WTC11 (cell line): ENCODE measurements around the gene H1-8. TPM values are rescaled to one million over a fixed set of nuclear protein-coding genes. Genes with fewer than 3 reads are reported as not detected.

Source experiments
- ATAC-seq: fragments of 200-7000 bp; cut with Tn5 transposase; 2 replicates; pipeline ENCODE4 v1.10.0; 2021; ENCODE audit warnings: mild to moderate bottlenecking, moderate library complexity
- CTCF ChIA-PET: fragments of 300-600 bp; sonication (Branson Sonifier 250); formaldehyde crosslinking; loops from one replicate; lab custom pipeline; 2021; ENCODE audit warnings: antibody characterized with exemption; lab: Charles Lee
- POLR2A ChIA-PET: fragments of 350-600 bp; sonication (Branson Sonifier 250); formaldehyde crosslinking; loops from one replicate; lab custom pipeline; 2021; ENCODE audit warnings: antibody characterized with exemption; lab: Charles Lee
- DNase-seq: peaks from one replicate; pipeline ENCODE4 v3.0.0; 2021; ENCODE audit warnings: low spot score
- H3K27ac Mint-ChIP-seq: 2 replicates; pipeline ENCODE4 v1.8.0; 2021; ENCODE audit warnings: mixed read lengths
- H3K27me3 Mint-ChIP-seq: 2 replicates; pipeline ENCODE4 v1.8.0; 2021; ENCODE audit warnings: low read depth, mild to moderate bottlenecking, moderate library complexity, mixed read lengths
- H3K36me3 Mint-ChIP-seq: 2 replicates; pipeline ENCODE4 v1.8.0; 2021; ENCODE audit warnings: mixed read lengths
- H3K4me1 Mint-ChIP-seq: 2 replicates; pipeline ENCODE4 v1.8.0; 2022; ENCODE audit warnings: mixed read lengths
- H3K4me3 Mint-ChIP-seq: 2 replicates; pipeline ENCODE4 v1.8.0; 2021; ENCODE audit warnings: mild to moderate bottlenecking, moderate library complexity, mixed read lengths
- H3K9me3 Mint-ChIP-seq: 2 replicates; pipeline ENCODE4 v1.8.0; 2021; ENCODE audit warnings: mixed read lengths
- AR ChIP-seq: fragments of 250-450 bp; sonication (Bioruptor Pico); IDR thresholded peaks from 2 replicates; pipeline ENCODE4 v1.9.0; 2021; ENCODE audit warnings: mild to moderate bottlenecking
- CREB1 ChIP-seq: sonication (generic); formaldehyde crosslinking; IDR thresholded peaks from 2 replicates; pipeline ENCODE4 v1.8.0; 2023; ENCODE audit warnings: mild to moderate bottlenecking, missing genetic modification reagents
- FOXP4 ChIP-seq: sonication (generic); formaldehyde crosslinking; IDR thresholded peaks from 2 replicates; pipeline ENCODE4 v1.8.0; 2022; ENCODE audit warnings: mild to moderate bottlenecking, missing genetic modification reagents
- GRHL2 ChIP-seq: fragments of 250-450 bp; sonication (Bioruptor Pico); IDR thresholded peaks from 2 replicates; pipeline ENCODE4 v1.8.0; 2022; ENCODE audit warnings: mild to moderate bottlenecking, moderate library complexity; ENCODE audit not compliant: insufficient replicate concordance, severe bottlenecking
- NFYB ChIP-seq: sonication (generic); formaldehyde crosslinking; conservative IDR thresholded peaks from 2 replicates; pipeline ENCODE4 v1.8.0; 2022; ENCODE audit warnings: low read depth, missing genetic modification reagents
- NR1H2 ChIP-seq: sonication (generic); formaldehyde crosslinking; IDR thresholded peaks from 2 replicates; pipeline ENCODE4 v1.9.0; 2021; ENCODE audit warnings: mild to moderate bottlenecking, moderate library complexity, missing genetic modification reagents
- NR3C1 ChIP-seq: sonication (generic); formaldehyde crosslinking; conservative IDR thresholded peaks from 2 replicates; pipeline ENCODE4 v1.8.1; 2023; ENCODE audit warnings: low read depth, mild to moderate bottlenecking, missing genetic modification reagents
- OVOL2 ChIP-seq: fragments of 250-450 bp; sonication (Bioruptor Pico); IDR thresholded peaks from 2 replicates; pipeline ENCODE4 v1.9.0; 2021; ENCODE audit warnings: mild to moderate bottlenecking, borderline replicate concordance
- RORB ChIP-seq: fragments of 250-450 bp; sonication (Bioruptor Pico); IDR thresholded peaks from 2 replicates; pipeline ENCODE4 v1.9.0; 2021; ENCODE audit warnings: mild to moderate bottlenecking
- ZNF121 ChIP-seq: sonication (generic); formaldehyde crosslinking; IDR thresholded peaks from 2 replicates; pipeline ENCODE4 v1.8.0; 2023; ENCODE audit warnings: missing genetic modification reagents
- ZNF138 ChIP-seq: sonication (generic); formaldehyde crosslinking; conservative IDR thresholded peaks from 2 replicates; pipeline ENCODE4 v1.8.1; 2022; ENCODE audit warnings: mild to moderate bottlenecking, moderate library complexity, missing genetic modification reagents
- ZNF317 ChIP-seq: sonication (generic); formaldehyde crosslinking; IDR thresholded peaks from 2 replicates; pipeline ENCODE4 v1.8.1; 2023; ENCODE audit warnings: low read depth, mild to moderate bottlenecking, moderate library complexity, missing genetic modification reagents, borderline replicate concordance
- ZNF396 ChIP-seq: fragments of 250-450 bp; sonication (Bioruptor Pico); IDR thresholded peaks from 2 replicates; pipeline ENCODE4 v1.8.0; 2021; ENCODE audit warnings: mild to moderate bottlenecking, moderate library complexity, borderline replicate concordance
- ZNF416 ChIP-seq: fragments of 250-450 bp; sonication (Bioruptor Pico); IDR thresholded peaks from 2 replicates; pipeline ENCODE4 v1.9.0; 2021; ENCODE audit warnings: mild to moderate bottlenecking, inconsistent platforms
- ZNF512 ChIP-seq: sonication (generic); formaldehyde crosslinking; IDR thresholded peaks from 2 replicates; pipeline ENCODE4 v1.8.1; 2022; ENCODE audit warnings: missing genetic modification reagents, borderline replicate concordance
- ZNF532 ChIP-seq: fragments of 250-450 bp; sonication (Bioruptor Pico); IDR thresholded peaks from 2 replicates; pipeline ENCODE4 v1.9.0; 2021; ENCODE audit warnings: mild to moderate bottlenecking, borderline replicate concordance
- total RNA-seq: library from RNA; stranded (reverse); gene quantifications from 3 replicates; pipeline ENCODE4 v1.2.3, GENCODE V29; 2021

Gene H1-8
- total RNA-seq, 1 experiment from 2014 or later = not detected

- no peaks in the 10 kb centered on the region for H3K27me3 Mint-ChIP-seq
- no peak for ATAC-seq
- POLR2A ChIA-PET = no interaction called here
- H3K27ac Mint-ChIP-seq = no peak overlapping the region
- no peak for DNase-seq
- CTCF ChIA-PET = interaction anchor here (1.4 kb wide), 1 partner anchor 31 kb away, joined by 5 read pairs; no protein-coding TSS in a partner anchor
- H3K36me3 Mint-ChIP-seq = no peaks in the 10 kb centered on the region; the same call in 1 of the 2 replicates
- H3K9me3 Mint-ChIP-seq = no peaks in the 10 kb centered on the region
- TF ChIP-seq NR1H2 (no peak), FOXP4 (no peak), ZNF121 (CRISPR knock-in tag) (no peak), ZNF317 (CRISPR knock-in tag) (no peak), CREB1 (CRISPR knock-in tag) (no peak), ZNF416 (CRISPR knock-in tag) (no peak), NR3C1 (CRISPR knock-in tag) (no peak), OVOL2 (CRISPR knock-in tag) (no peak), NFYB (no peak), GRHL2 (no peak), RORB (CRISPR knock-in tag) (no peak), AR (CRISPR knock-in tag) (no peak), ZNF396 (CRISPR knock-in tag) (no peak), ZNF532 (CRISPR knock-in tag) (no peak), ZNF138 (CRISPR knock-in tag) (no peak), ZNF512 (CRISPR knock-in tag) (no peak)
- H3K4me1 Mint-ChIP-seq = 0 out of 2 replicates have a peak, but pooled peaks cover 2% of the 10 kb centered on the region
- no peak overlapping the region for H3K4me3 Mint-ChIP-seq
Observed at GRCh38 chr3:129520960-129521359, 22.0 kb upstream of the H1-8 start.
